GM20431 (cell line): ENCODE results near the gene DNAJC6.

ENCODE experiments used
- in situ Hi-C: fragments of 300-500 bp; cut with MseI, MboI; formaldehyde crosslinking; loops from one replicate; pipeline ENCODE4 v1.15.0; 2020; ENCODE audit warnings: low sequenced_read_pairs; ENCODE audit not compliant: unreplicated experiment

Gene DNAJC6

GRCh38 chr1:65309304-65310077 lies at the start of gene DNAJC6:
Gene DNAJC6 (plus strand): TSS chr1:65309543. CDS start chr1:65309746, 203 bp downstream.
- in situ Hi-C loops = no loop called here

- in situ Hi-C loops = no loop called here
Observed at GRCh38 chr1:65259816-65260215, 49.5 kb upstream of the DNAJC6 start.

GRCh38 chr1:65260851-65261473 lies 48.4 kb upstream of the DNAJC6 start:
- in situ Hi-C loops = no loop called here

GRCh38 chr1:65263286-65263685 lies 46.1 kb upstream of the DNAJC6 start:
- in situ Hi-C loops = no loop called here

- in situ Hi-C loops = no loop called here
Observed at GRCh38 chr1:65264197-65264929, 45.0 kb upstream of the DNAJC6 start.

- in situ Hi-C loops = no loop called here
Observed at GRCh38 chr1:65265296-65265650, 44.1 kb upstream of the DNAJC6 start.

- in situ Hi-C loops = no loop called here
Observed at GRCh38 chr1:65265651-65266351, 43.5 kb upstream of the DNAJC6 start.

- in situ Hi-C loops = no loop called here
Observed at GRCh38 chr1:65266476-65266875, 42.9 kb upstream of the DNAJC6 start.

- in situ Hi-C loops = no loop called here
Observed at GRCh38 chr1:65267271-65267670, 42.1 kb upstream of the DNAJC6 start.

- in situ Hi-C loops = no loop called here
Observed at GRCh38 chr1:65267683-65268082, 41.7 kb upstream of the DNAJC6 start.

GRCh38 chr1:65269612-65270011 lies 39.7 kb upstream of the DNAJC6 start:
- in situ Hi-C loops = no loop called here

GRCh38 chr1:65276197-65276939 lies 33.0 kb upstream of the DNAJC6 start:
- in situ Hi-C loops = no loop called here

GRCh38 chr1:65277605-65278347 lies 31.6 kb upstream of the DNAJC6 start:
- in situ Hi-C loops = no loop called here

- in situ Hi-C loops = no loop called here
Observed at GRCh38 chr1:65278376-65279069, 30.8 kb upstream of the DNAJC6 start.

GRCh38 chr1:65279070-65279779 lies 30.1 kb upstream of the DNAJC6 start:
- in situ Hi-C loops = no loop called here

GRCh38 chr1:65281846-65282245 lies 27.5 kb upstream of the DNAJC6 start:
- in situ Hi-C loops = no loop called here

- in situ Hi-C loops = no loop called here
Observed at GRCh38 chr1:65284229-65284628, 25.1 kb upstream of the DNAJC6 start.

- in situ Hi-C loops = no loop called here
Observed at GRCh38 chr1:65289449-65289848, 19.9 kb upstream of the DNAJC6 start.
